H9 (cell line): ENCODE data around the gene ETV3L. TPM values are rescaled to one million over a fixed set of nuclear protein-coding genes. Genes with fewer than 3 reads are reported as not detected.

Source experiments
- DNase-seq: peaks from one replicate; pipeline ENCODE4 v3.0.0-alpha.2; 2017
- H2AFZ ChIP-seq: one replicate; pipeline ENCODE4 v1.6.1; 2013; ENCODE audit warnings: mild to moderate bottlenecking, low read length, control low read depth, moderate library complexity
- H2AK5ac ChIP-seq: 2 replicates; pipeline ENCODE4 v1.6.1; 2013; ENCODE audit warnings: low read length, control low read depth, mixed read lengths; ENCODE audit not compliant: insufficient read length
- H2BK120ac ChIP-seq: one replicate; pipeline ENCODE4 v1.6.1; 2013; ENCODE audit warnings: low read depth, mild to moderate bottlenecking, low read length, control low read depth, inconsistent platforms; ENCODE audit not compliant: poor library complexity, severe bottlenecking
- H2BK12ac ChIP-seq: 2 replicates; pipeline ENCODE4 v1.6.1; 2013; ENCODE audit warnings: low read length, control low read depth, mixed read lengths, low read depth; ENCODE audit not compliant: insufficient read length
- H2BK15ac ChIP-seq: 2 replicates; pipeline ENCODE4 v1.6.1; 2013; ENCODE audit warnings: low read depth, low read length, control low read depth
- H2BK20ac ChIP-seq: one replicate; pipeline ENCODE4 v1.6.1; 2013; ENCODE audit warnings: low read depth, mild to moderate bottlenecking, low read length, control low read depth, inconsistent platforms; ENCODE audit not compliant: poor library complexity, severe bottlenecking
- H2BK5ac ChIP-seq: 2 replicates; pipeline ENCODE4 v1.6.1; 2013; ENCODE audit warnings: low read length, control low read depth, mixed read lengths; ENCODE audit not compliant: insufficient read length
- H3K14ac ChIP-seq: 2 replicates; pipeline ENCODE4 v1.6.1; 2013; ENCODE audit warnings: low read length, control low read depth; ENCODE audit not compliant: insufficient read depth
- H3K18ac ChIP-seq: 2 replicates; pipeline ENCODE4 v1.6.1; 2013; ENCODE audit warnings: low read depth, mild to moderate bottlenecking, mixed read lengths, low read length, control low read depth; ENCODE audit not compliant: insufficient read length
- H3K23ac ChIP-seq: 2 replicates; pipeline ENCODE4 v1.6.1; 2013; ENCODE audit warnings: low read length, control low read depth, mixed read lengths, low read depth; ENCODE audit not compliant: insufficient read length
- H3K23me2 ChIP-seq: 2 replicates; pipeline ENCODE4 v1.6.1; 2013; ENCODE audit warnings: low read depth, mild to moderate bottlenecking, mixed read lengths, low read length, control low read depth; ENCODE audit not compliant: insufficient read length, poor library complexity, severe bottlenecking
- H3K27ac ChIP-seq: 2 replicates; pipeline ENCODE4 v1.5.1; 2013; ENCODE audit warnings: low read length, control low read depth, mixed read lengths, low read depth; ENCODE audit not compliant: insufficient read length
- H3K27me3 ChIP-seq: 2 replicates; pipeline ENCODE4 v1.6.1; 2013; ENCODE audit warnings: low read length, control low read depth, inconsistent platforms; ENCODE audit not compliant: insufficient read depth
- H3K4ac ChIP-seq: 2 replicates; pipeline ENCODE4 v1.6.1; 2013; ENCODE audit warnings: low read depth, mild to moderate bottlenecking, control low read depth, inconsistent platforms, low read length, moderate library complexity
- H3K4me1 ChIP-seq: 2 replicates; pipeline ENCODE4 v1.6.1; 2013; ENCODE audit warnings: low read length, control low read depth, inconsistent platforms; ENCODE audit not compliant: insufficient read depth
- H3K4me2 ChIP-seq: 2 replicates; pipeline ENCODE4 v1.6.1; 2013; ENCODE audit warnings: low read length, control low read depth, mixed read lengths; ENCODE audit not compliant: insufficient read length, insufficient read depth
- H3K56ac ChIP-seq: 2 replicates; pipeline ENCODE4 v1.6.1; 2013; ENCODE audit warnings: low read depth, mild to moderate bottlenecking, mixed read lengths, low read length, control low read depth; ENCODE audit not compliant: insufficient read length
- H3K79me1 ChIP-seq: 2 replicates; pipeline ENCODE4 v1.6.1; 2013; ENCODE audit warnings: low read depth, mild to moderate bottlenecking, moderate library complexity, low read length, control low read depth, inconsistent platforms; ENCODE audit not compliant: insufficient read depth, poor library complexity, severe bottlenecking
- H3K79me2 ChIP-seq: 2 replicates; pipeline ENCODE4 v1.6.1; 2013; ENCODE audit warnings: low read length, control low read depth, inconsistent platforms; ENCODE audit not compliant: insufficient read depth
- H3K9ac ChIP-seq: 2 replicates; pipeline ENCODE4 v1.6.1; 2013; ENCODE audit warnings: low read length, control low read depth, mixed read lengths; ENCODE audit not compliant: insufficient read length; ENCODE audit errors: extremely low read depth
- H3K9me3 ChIP-seq: one replicate; pipeline ENCODE4 v1.6.1; 2013; ENCODE audit warnings: low read depth, low read length, inconsistent platforms; ENCODE audit not compliant: control insufficient read depth
- H3T11ph ChIP-seq: one replicate; pipeline ENCODE4 v1.6.1; 2013; ENCODE audit warnings: mild to moderate bottlenecking, low read length, control low read depth, inconsistent platforms
- H4K20me1 ChIP-seq: one replicate; pipeline ENCODE4 v1.6.1; 2013; ENCODE audit not compliant: control insufficient read depth, insufficient read length, insufficient read depth
- H4K5ac ChIP-seq: 2 replicates; pipeline ENCODE4 v1.6.1; 2013; ENCODE audit warnings: low read depth, mild to moderate bottlenecking, mixed read lengths, low read length, control low read depth; ENCODE audit not compliant: insufficient read length
- H4K8ac ChIP-seq: replicated peaks from 2 replicates; pipeline ENCODE4 v1.6.1; 2013; ENCODE audit warnings: low read length, control low read depth, mixed read lengths, low read depth; ENCODE audit not compliant: insufficient read length
- H4K91ac ChIP-seq: 2 replicates; pipeline ENCODE4 v1.6.1; 2013; ENCODE audit warnings: low read depth, mild to moderate bottlenecking, moderate library complexity, mixed read lengths, low read length, control low read depth; ENCODE audit not compliant: insufficient read length
- H3K27ac Mint-ChIP-seq, 3 experiments: 2 replicates in 2 of 3; 3 replicates in 1 of 3; pipeline ENCODE4 v1.8.0; 2020 to 2021; ENCODE audit warnings: mixed read lengths in 3 of 3, mild to moderate bottlenecking in 1 of 3, moderate library complexity in 1 of 3
- H3K27me3 Mint-ChIP-seq: 2 replicates; pipeline ENCODE4 v1.8.0; 2021; ENCODE audit warnings: low read depth, mild to moderate bottlenecking, moderate library complexity, mixed read lengths
- H3K36me3 Mint-ChIP-seq, 3 experiments: 2 replicates in 2 of 3; 3 replicates in 1 of 3; pipeline ENCODE4 v1.8.0; 2020 to 2021; ENCODE audit warnings: low read depth in 3 of 3, mixed read lengths in 3 of 3; ENCODE audit not compliant: insufficient read depth in 1 of 3
- H3K4me1 Mint-ChIP-seq, 2 experiments: 2 replicates each; pipeline ENCODE4 v1.8.0; 2020; ENCODE audit warnings: mixed read lengths in 2 of 2
- H3K4me3 Mint-ChIP-seq, 2 experiments: 2 replicates in 1 of 2; 3 replicates in 1 of 2; pipeline ENCODE4 v1.8.0; 2020 to 2021; ENCODE audit warnings: mild to moderate bottlenecking in 2 of 2, mixed read lengths in 2 of 2, moderate library complexity in 1 of 2
- H3K9me3 Mint-ChIP-seq, 2 experiments: 2 replicates in 1 of 2; 3 replicates in 1 of 2; pipeline ENCODE4 v1.8.0; 2020; ENCODE audit warnings: mild to moderate bottlenecking in 2 of 2, mixed read lengths in 2 of 2, moderate library complexity in 1 of 2
- CTCF ChIP-seq: fragments of 200-600 bp; sonication (generic); conservative IDR thresholded peaks from 3 replicates; pipeline ENCODE4 v1.8.0; 2021; ENCODE audit warnings: antibody characterized with exemption, mild to moderate bottlenecking
- WGBS: extraction: QIAGEN DNeasy Blood & Tissue Kit; methylation state at CpG from one replicate; pipeline ENCODE4 v1.1.7; 2013; ENCODE audit warnings: missing lambda C conversion rate, low lambda C conversion rate, mixed read lengths; ENCODE audit not compliant: insufficient read length; ENCODE audit errors: extremely low coverage; 5-methylcytosine and 5-hydroxymethylcytosine counted together
- total RNA-seq: library from RNA; stranded (reverse); gene quantifications from 2 replicates; pipeline ENCODE4 v1.2.1, GENCODE V29; 2021

ETV3L gene
- total RNA-seq, 1 experiment from 2014 or later, result 0.96 TPM

- WGBS, result no CpG with 5 or more reads among the region's 4 CpGs
- Histone ChIP-seq H3K27ac (no peak overlapping the region), H3K23me2 (peaks cover 13% of the 10 kb centered on the region), H3K79me2 (peaks cover 10% of the 10 kb centered on the region; the same call in 1 of the 2 replicates), H2AFZ (no peak overlapping the region), H4K5ac (no peak overlapping the region), H3K56ac (no peak overlapping the region), H3K4ac (no peak overlapping the region), H3K4me1 (peaks cover 4% of the 10 kb centered on the region; the same call in 1 of the 2 replicates), H3K27me3 (peaks cover 1% of the 10 kb centered on the region; the same call in 1 of the 2 replicates), H3K14ac (no peak overlapping the region), H2AK5ac (no peak overlapping the region), H3K79me1 (peaks cover 10% of the 10 kb centered on the region), H3K9ac (no peak overlapping the region), H2BK20ac (no peak overlapping the region), H2BK15ac (no peak overlapping the region), H2BK12ac (no peak overlapping the region), H3K9me3 (no peaks in the 10 kb centered on the region), H4K8ac (no peak overlapping the region), H3K18ac (no peak overlapping the region), H4K20me1 (no peaks in the 10 kb centered on the region), H2BK120ac (no peak overlapping the region), H3K4me2 (no peak overlapping the region), H3T11ph (no peak overlapping the region), H2BK5ac (no peak overlapping the region), H3K23ac (no peak overlapping the region), H4K91ac (no peak overlapping the region)
- Mint-ChIP-seq H3K4me3 (peak overlapping the region; percentile 94 to 95), H3K27me3 (no peaks in the 10 kb centered on the region), H3K36me3 (peaks cover 30 to 53% (median 51%) of the 10 kb centered on the region in 3 experiments; a peak in 6 of 7 replicates), H3K9me3 (no peaks in the 10 kb centered on the region), H3K4me1 (peaks cover 39 to 40% of the 10 kb centered on the region in 2 experiments), H3K27ac (no peak overlapping the region; a peak in 1 of 7 replicates)
- no peak for DNase-seq
- peak; percentile 44; the same call in 2 of the 3 replicates for TF ChIP-seq CTCF
These were observed 36.5 kb upstream of the ETV3L start for GRCh38 chr1:157136133-157136532.
